Omental fat pad (tissue), 4 donors: ENCODE measurements around the gene CGB2. TPM values are rescaled to one million over a fixed set of nuclear protein-coding genes. Genes with fewer than 3 reads are reported as not detected.
"Not testable (repeated sequence)": the region's sequence is repeated elsewhere in the genome, so short reads cannot be mapped to it uniquely, and the experiment has no call there.

ENCODE experiments used
- ATAC-seq: fragments of 150-250 bp; one replicate; pipeline ENCODE4 v1.9.1; 2016; ENCODE audit warnings: mild to moderate bottlenecking, moderate library complexity; ENCODE audit not compliant: low FRiP score
- DNase-seq: peaks from one replicate; pipeline ENCODE4 v3.0.0-alpha.2; 2019; ENCODE audit warnings: low spot score
- small RNA-seq: library from RNA; depleted of rRNA; stranded (forward); fragments of <200 nt; gene quantifications from one replicate; pipeline ENCODE3, GENCODE V24; 2016
- total RNA-seq, 4 donors: library from RNA; depleted of rRNA; stranded (reverse); fragments of >200 nt; gene quantifications; one replicate each; pipeline ENCODE4 v1.1.0, GENCODE V29; 2016
- TF ChIP-seq, protein P1 (sequence below), 3 donors: fragments of 450-650 bp; IDR thresholded peaks; one replicate each; pipeline ENCODE4 v1.5.1; 2016 to 2017; ENCODE audit warnings: antibody characterized with exemption in 3 of 3, mild to moderate bottlenecking in 3 of 3, moderate library complexity in 2 of 3

The CGB2 gene
- total RNA-seq, 4 donors from 2014 or later, result not detected

DNA sequence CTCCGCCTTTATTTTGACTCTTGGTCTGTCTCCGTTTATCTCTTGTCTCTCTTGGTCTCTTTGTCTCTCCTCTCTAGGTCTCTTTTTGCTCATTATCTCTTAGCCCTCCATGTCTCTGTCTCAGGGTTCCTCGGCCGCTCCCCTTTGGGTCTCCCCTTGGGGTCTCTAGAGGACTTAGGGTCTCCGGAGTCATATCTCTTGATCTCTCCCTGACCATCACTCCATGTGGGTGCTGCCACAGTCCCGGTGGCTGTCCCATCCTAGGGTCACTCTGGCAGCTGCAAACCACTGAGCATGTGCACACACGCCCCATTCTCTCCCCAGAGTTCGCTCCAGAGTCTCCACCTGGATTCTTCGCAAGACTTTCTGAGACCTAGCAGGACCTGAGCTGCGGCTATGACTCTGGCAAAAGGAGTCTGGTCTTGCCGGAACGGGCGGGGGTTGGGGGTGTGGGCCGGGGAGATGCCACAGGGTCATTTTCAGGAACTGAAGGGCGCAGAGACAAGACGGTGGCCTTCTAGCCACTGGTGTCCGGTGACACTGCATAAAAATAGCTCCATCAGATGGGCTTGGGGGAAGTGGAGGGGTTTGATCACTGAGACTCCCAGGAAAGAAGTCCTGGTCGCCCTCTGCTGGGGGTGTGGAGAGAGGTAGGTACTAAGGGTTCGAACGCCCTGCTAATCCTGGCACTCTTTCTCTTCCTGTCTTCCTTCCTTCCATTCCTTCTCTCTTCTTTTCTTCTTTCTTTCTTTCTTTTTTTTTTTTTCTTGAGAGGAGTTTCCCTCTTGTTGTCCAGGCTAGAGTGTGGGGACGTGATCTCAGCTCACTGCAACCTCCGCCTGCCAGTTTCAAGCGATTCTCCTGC lies 42.1 kb downstream of the CGB2 start:
- DNase-seq (no peak), ATAC-seq (no peak)

DNA sequence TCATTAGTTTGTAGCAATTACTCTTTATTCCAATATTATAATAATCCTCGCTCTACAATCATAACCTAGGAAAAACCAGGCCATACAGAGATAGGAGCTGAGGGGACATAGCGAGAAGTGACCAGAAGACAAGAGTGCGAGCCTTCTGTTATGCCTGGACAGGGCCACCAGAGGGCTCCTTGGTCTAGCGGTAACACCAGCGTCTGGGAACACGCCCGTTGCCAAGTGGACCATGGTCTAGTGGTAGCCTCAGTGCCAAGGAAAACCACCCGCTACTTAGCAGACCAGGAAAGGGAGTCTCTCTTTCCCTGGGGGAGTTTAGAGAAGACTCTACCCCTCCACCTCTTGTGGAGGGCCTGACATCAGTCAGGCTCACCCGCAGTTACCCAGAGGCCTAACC lies 43.2 kb downstream of the CGB2 start:
- TF ChIP-seq, protein P1, sequence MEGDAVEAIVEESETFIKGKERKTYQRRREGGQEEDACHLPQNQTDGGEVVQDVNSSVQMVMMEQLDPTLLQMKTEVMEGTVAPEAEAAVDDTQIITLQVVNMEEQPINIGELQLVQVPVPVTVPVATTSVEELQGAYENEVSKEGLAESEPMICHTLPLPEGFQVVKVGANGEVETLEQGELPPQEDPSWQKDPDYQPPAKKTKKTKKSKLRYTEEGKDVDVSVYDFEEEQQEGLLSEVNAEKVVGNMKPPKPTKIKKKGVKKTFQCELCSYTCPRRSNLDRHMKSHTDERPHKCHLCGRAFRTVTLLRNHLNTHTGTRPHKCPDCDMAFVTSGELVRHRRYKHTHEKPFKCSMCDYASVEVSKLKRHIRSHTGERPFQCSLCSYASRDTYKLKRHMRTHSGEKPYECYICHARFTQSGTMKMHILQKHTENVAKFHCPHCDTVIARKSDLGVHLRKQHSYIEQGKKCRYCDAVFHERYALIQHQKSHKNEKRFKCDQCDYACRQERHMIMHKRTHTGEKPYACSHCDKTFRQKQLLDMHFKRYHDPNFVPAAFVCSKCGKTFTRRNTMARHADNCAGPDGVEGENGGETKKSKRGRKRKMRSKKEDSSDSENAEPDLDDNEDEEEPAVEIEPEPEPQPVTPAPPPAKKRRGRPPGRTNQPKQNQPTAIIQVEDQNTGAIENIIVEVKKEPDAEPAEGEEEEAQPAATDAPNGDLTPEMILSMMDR (IDR thresholded peaks at IDR 0.05), result peak in 1 of 3 donors; percentile 16
- not testable (repeated sequence) for DNase-seq, ATAC-seq

More for the DNA sequence above, 42.1 kb downstream of the CGB2 start:
- TF ChIP-seq, protein P1 (IDR thresholded peaks at IDR 0.05), result no peak

DNA sequence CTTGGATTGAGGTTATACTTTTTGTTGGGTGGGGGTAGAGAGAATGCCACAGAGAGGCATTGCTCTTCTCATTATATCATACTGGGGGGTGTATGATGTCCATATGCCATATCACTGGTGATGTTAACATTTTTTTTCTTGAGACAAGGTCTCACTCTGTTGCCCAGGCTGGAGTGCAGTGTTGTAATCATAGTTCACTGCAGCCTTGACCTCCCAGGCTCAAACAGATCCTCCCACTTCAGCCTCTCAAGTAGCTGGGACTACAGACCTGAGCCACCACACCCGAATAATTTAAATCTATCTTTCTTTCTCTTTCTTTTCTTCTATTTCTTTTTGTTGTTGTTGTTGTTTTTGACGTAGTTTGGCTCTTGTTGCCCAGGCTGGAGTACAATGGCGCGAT lies 48.7 kb downstream of the CGB2 start:
- TF ChIP-seq, protein P1 (IDR thresholded peaks at IDR 0.05), result no peak
- ATAC-seq, result no peak
- DNase-seq, result no peak

DNA sequence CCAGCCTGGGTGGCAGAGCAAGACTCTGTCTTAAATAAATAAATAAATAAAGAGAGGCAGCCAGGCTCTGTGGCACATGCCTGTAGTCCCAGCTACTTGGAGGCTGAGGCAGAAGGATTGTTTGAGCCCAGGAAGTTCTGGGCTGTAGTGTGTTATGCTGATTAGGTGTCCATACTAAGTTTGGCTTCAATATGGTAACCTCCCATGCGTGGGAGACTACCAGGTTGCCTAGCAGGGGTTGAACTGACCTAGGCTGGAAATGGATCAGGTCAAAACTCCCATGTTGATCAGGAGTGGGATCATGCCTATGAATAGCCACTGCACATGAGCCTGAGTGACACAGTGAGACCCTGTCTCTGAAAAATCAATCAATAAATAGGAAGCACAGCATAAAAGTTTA lies 49.6 kb downstream of the CGB2 start:
- no peak for DNase-seq
- TF ChIP-seq, protein P1 (IDR thresholded peaks at IDR 0.05), result no peak
- ATAC-seq, result no peak

Small RNA genes within 50 kb of the gene (small RNA-seq; reads per million reads assigned to genes)
- gene MIR6798, result not detected
- not detected for gene RN7SL708P

Other genes starting within 250 kb of the CGB2 start
- gene BCAT2, start 220.9 kb upstream of the CGB2 start, total RNA-seq, result 10 to 100 TPM; 20.5 to 65.3 (median 37.2) TPM
- gene HSD17B14, start 195.4 kb upstream of the CGB2 start, total RNA-seq, result 10 to 100 TPM; 11.0 to 19.3 (median 13.0) TPM
- gene PLEKHA4, start 163.3 kb upstream of the CGB2 start, total RNA-seq, result 10 to 100 TPM in 3 of 4 donors, 1 to 10 TPM in 1; 7.3 to 18.7 (median 14.9) TPM
- 100 to 1,000 TPM; 105 to 282 (median 176) TPM for gene PPP1R15A, start 159.5 kb upstream of the CGB2 start, total RNA-seq
- not detected for gene TULP2, start 133.1 kb upstream of the CGB2 start, total RNA-seq
- 100 to 1,000 TPM; 197 to 280 (median 253) TPM for gene NUCB1, start 131.6 kb upstream of the CGB2 start, total RNA-seq
- gene DHDH, start 98.2 kb upstream of the CGB2 start, total RNA-seq, result not detected
- 10 to 100 TPM; 26.4 to 64.2 (median 37.3) TPM for gene BAX, start 77.0 kb upstream of the CGB2 start, total RNA-seq
- 1,000 to 10,000 TPM; 6,104 to 9,580 (median 8,850) TPM for gene FTL, start 66.6 kb upstream of the CGB2 start, total RNA-seq
- gene GYS1, start 38.6 kb upstream of the CGB2 start, total RNA-seq, result 10 to 100 TPM; 34.3 to 41.0 (median 38.8) TPM
- gene RUVBL2, start 38.0 kb upstream of the CGB2 start, total RNA-seq, result 10 to 100 TPM; 66.3 to 83.9 (median 72.4) TPM
- gene LHB, start 14.8 kb upstream of the CGB2 start, total RNA-seq, result not detected
- not detected for gene CGB3, start 7.6 kb upstream of the CGB2 start, total RNA-seq
- gene CGB1, start 5.0 kb downstream of the CGB2 start, total RNA-seq, result not detected
- not detected for gene CGB5, start 12.0 kb downstream of the CGB2 start, total RNA-seq
- gene CGB8, start 17.2 kb downstream of the CGB2 start, total RNA-seq, result not detected
- not detected for gene CGB7, start 25.9 kb downstream of the CGB2 start, total RNA-seq
- gene NTF4, start 32.9 kb downstream of the CGB2 start, total RNA-seq, result under 1 TPM in 1 of 4 donors, not detected in 3; 0.84 TPM
- gene KCNA7, start 40.8 kb downstream of the CGB2 start, total RNA-seq, result not detected
- gene SNRNP70, start 53.6 kb downstream of the CGB2 start, total RNA-seq, result 100 to 1,000 TPM; 132 to 314 (median 207) TPM
- 1 to 10 TPM in 3 of 4 donors, not detected in 1; 3.7 to 9.0 (median 3.9) TPM for gene LIN7B, start 82.5 kb downstream of the CGB2 start, total RNA-seq
- 1 to 10 TPM; 1.6 to 3.5 (median 2.9) TPM for gene C19orf73, start 87.3 kb downstream of the CGB2 start, total RNA-seq
- gene PPFIA3, start 87.7 kb downstream of the CGB2 start, total RNA-seq, result 10 to 100 TPM in 1 of 4 donors, 1 to 10 TPM in 3; 1.6 to 11.2 (median 4.1) TPM
- 10 to 100 TPM in 1 of 4 donors, 1 to 10 TPM in 1, under 1 TPM in 2; 0.74 to 13.1 (median 1.7) TPM for gene HRC, start 123.5 kb downstream of the CGB2 start, total RNA-seq
- gene TRPM4, start 125.9 kb downstream of the CGB2 start, total RNA-seq, result 10 to 100 TPM in 2 of 4 donors, 1 to 10 TPM in 2; 7.2 to 26.0 (median 10.6) TPM